Measurements from ENCODE around the gene RHBDL2. TPM values are rescaled to one million over a fixed set of nuclear protein-coding genes. Genes with fewer than 3 reads are reported as not detected.
A peak's percentile ranks its signal among the peaks of the same experiment; 100 is the strongest.
"Not testable (repeated sequence)": the region's sequence is repeated elsewhere in the genome, so short reads cannot be mapped to it uniquely, and the experiment has no call there.

RHBDL2 gene
- total RNA-seq, 2 experiments from 2014 or later: not detected

GRCh38 chr1:38989979-38990378 is 48.3 kb upstream of the RHBDL2 start:
- peak overlapping the region; percentile 81 for H3K27ac Mint-ChIP-seq
- H3K9me3 Mint-ChIP-seq: no peaks in the 10 kb centered on the region
- no peak for TF ChIP-seq CTCF (IDR thresholded peaks at IDR 0.05)
- peaks cover 33% of the 10 kb centered on the region for H3K36me3 Mint-ChIP-seq (ENCODE audit: low read depth)
- Histone ChIP-seq H3K9me3 (ENCODE audit: control insufficient read depth in 1 of 2, insufficient read depth in 1 of 2, low read length in 2 of 2) (no peaks in the 10 kb centered on the region), H3K4me3 (ENCODE audit: low read length) (no peak overlapping the region), H3K27ac (ENCODE audit: low read depth in 1 of 2, low read length in 2 of 2) (peak overlapping the region in 1 of 2 donors; percentile 89), H3K27me3 (ENCODE audit: control insufficient read depth in 1 of 2, insufficient read depth in 2 of 2, low read length in 2 of 2) (no peaks in the 10 kb centered on the region), H3K36me3 (ENCODE audit: insufficient read depth, low read length) (peaks cover 4% of the 10 kb centered on the region), H3K4me1 (ENCODE audit: insufficient read depth, low read length) (peaks cover 27% of the 10 kb centered on the region)
- intact Hi-C loops (cut with DNase I, micrococcal nuclease): loop anchor here (2.0 to 10.0 kb wide), 5 partner anchors 13 to 585 kb away; partner anchors contain the start of genes MYCBP (in 2 of the 2), NDUFS5 (in 1 of the 2) and PABPC4 (in 1 of the 2)
- peak overlapping the region; percentile 88 for H3K4me3 Mint-ChIP-seq
- no peak for DNase-seq
- peaks cover 33% of the 10 kb centered on the region for H3K4me1 Mint-ChIP-seq (ENCODE audit: low read depth)
- H3K27me3 Mint-ChIP-seq: no peaks in the 10 kb centered on the region
- no peak for ATAC-seq (ENCODE audit: poor library complexity)
- ChIA-PET CTCF (no interaction called here), POLR2A (interaction anchor here (1.0 to 4.1 kb wide), 3 partner anchors 13 to 133 kb away, joined by 3 to 30 read pairs (median 7); partner anchors contain the start of gene NDUFS5)

- H3K36me3 ChIP-seq (ENCODE audit: insufficient read depth, low read length); H3K36me3 Mint-ChIP-seq (ENCODE audit: low read depth); POLR2A ChIA-PET; CTCF ChIA-PET; H3K27ac ChIP-seq (ENCODE audit: low read depth in 1 of 2, low read length in 2 of 2); H3K4me3 ChIP-seq (ENCODE audit: low read length); H3K27me3 ChIP-seq (ENCODE audit: control insufficient read depth in 1 of 2, insufficient read depth in 2 of 2, low read length in 2 of 2); DNase-seq; ATAC-seq (ENCODE audit: poor library complexity); H3K4me3 Mint-ChIP-seq; H3K27ac Mint-ChIP-seq; H3K27me3 Mint-ChIP-seq; H3K9me3 Mint-ChIP-seq: not testable (repeated sequence)
- peaks cover 22% of the 10 kb centered on the region for H3K4me1 ChIP-seq (ENCODE audit: insufficient read depth, low read length)
- peaks cover 17% of the 10 kb centered on the region for H3K4me1 Mint-ChIP-seq (ENCODE audit: low read depth)
- peaks cover 9 to 13% of the 10 kb centered on the region in 2 experiments for H3K9me3 ChIP-seq (ENCODE audit: control insufficient read depth in 1 of 2, insufficient read depth in 1 of 2, low read length in 2 of 2)
- intact Hi-C loops (cut with DNase I, micrococcal nuclease): loop anchor here (1.0 to 10.0 kb wide), 2 partner anchors 21 to 45 kb away; partner anchors contain the start of gene NDUFS5 (in 1 of the 2)
Measured at GRCh38 chr1:38979380-38979779, 37.8 kb upstream of the RHBDL2 start.

GRCh38 chr1:38978245-38978542 is 36.6 kb upstream of the RHBDL2 start:
- peak in 3 of 14 experiments; percentile 13 to 39 (median 38) for DNase-seq
- H3K36me3 Mint-ChIP-seq (ENCODE audit: low read depth); H3K9me3 Mint-ChIP-seq; H3K36me3 ChIP-seq (ENCODE audit: insufficient read depth, low read length); H3K27ac ChIP-seq (ENCODE audit: low read depth in 1 of 2, low read length in 2 of 2); H3K27me3 ChIP-seq (ENCODE audit: control insufficient read depth in 1 of 2, insufficient read depth in 2 of 2, low read length in 2 of 2); H3K4me3 ChIP-seq (ENCODE audit: low read length); ATAC-seq (ENCODE audit: poor library complexity); H3K27me3 Mint-ChIP-seq: not testable (repeated sequence)
- Mint-ChIP-seq H3K4me3 (peak overlapping the region; percentile 86), H3K4me1 (ENCODE audit: low read depth) (peaks cover 17% of the 10 kb centered on the region), H3K27ac (peak overlapping the region; percentile 93)
- peaks cover 22% of the 10 kb centered on the region for H3K4me1 ChIP-seq (ENCODE audit: insufficient read depth, low read length)
- peaks cover 9 to 13% of the 10 kb centered on the region in 2 experiments for H3K9me3 ChIP-seq (ENCODE audit: control insufficient read depth in 1 of 2, insufficient read depth in 1 of 2, low read length in 2 of 2)
- intact Hi-C loops (cut with DNase I, micrococcal nuclease): loop anchor here in 1 of 2 experiments (10.0 kb wide), 1 partner anchor 47 kb away; the partner anchor contains the start of gene NDUFS5
- ChIA-PET CTCF (interaction anchor here (1.2 to 2.1 kb wide), 3 partner anchors 14 to 48 kb away, joined by 3 to 10 read pairs (median 5); partner anchors contain the start of gene NDUFS5), POLR2A (interaction anchor here (0.6 to 2.9 kb wide), 10 partner anchors 10 to 1288 kb away, joined by 3 to 31 read pairs (median 4); partner anchors contain the start of genes AKIRIN1, MYCBP, NDUFS5 and RRAGC)

GRCh38 chr1:38977399-38978244 is 36.0 kb upstream of the RHBDL2 start:
- peaks cover 22% of the 10 kb centered on the region for H3K4me1 Mint-ChIP-seq (ENCODE audit: low read depth)
- Histone ChIP-seq H3K4me1 (ENCODE audit: insufficient read depth, low read length) (peaks cover 22% of the 10 kb centered on the region), H3K9me3 (ENCODE audit: control insufficient read depth in 1 of 2, insufficient read depth in 1 of 2, low read length in 2 of 2) (peaks cover 9 to 13% of the 10 kb centered on the region in 2 experiments), H3K27ac (ENCODE audit: low read depth in 1 of 2, low read length in 2 of 2) (peak overlapping the region in 1 of 2 donors; percentile 29), H3K4me3 (ENCODE audit: low read length) (peak overlapping the region; percentile 10)
- H3K9me3 Mint-ChIP-seq; H3K36me3 Mint-ChIP-seq (ENCODE audit: low read depth); H3K27me3 ChIP-seq (ENCODE audit: control insufficient read depth in 1 of 2, insufficient read depth in 2 of 2, low read length in 2 of 2); H3K27me3 Mint-ChIP-seq; H3K36me3 ChIP-seq (ENCODE audit: insufficient read depth, low read length): not testable (repeated sequence)
- ChIA-PET POLR2A (interaction anchor here (0.6 to 2.9 kb wide), 12 partner anchors 10 to 1287 kb away, joined by 3 to 31 read pairs (median 4); partner anchors contain the start of genes AKIRIN1, MYCBP, NDUFS5 and RRAGC), CTCF (interaction anchor here (1.2 to 2.1 kb wide), 3 partner anchors 14 to 49 kb away, joined by 3 to 10 read pairs (median 5); partner anchors contain the start of gene NDUFS5)
- intact Hi-C loops (cut with DNase I, micrococcal nuclease): loop anchor here (1.0 to 10.0 kb wide), 3 partner anchors 13 to 47 kb away; partner anchors contain the start of genes AKIRIN1 (in 2 of the 2) and NDUFS5 (in 1 of the 2)
- peak overlapping the region; percentile 86 for H3K4me3 Mint-ChIP-seq
- DNase-seq (peak; percentile 40 to 94 (median 60)), ATAC-seq (ENCODE audit: poor library complexity) (peak; percentile 80)
- H3K27ac Mint-ChIP-seq: peak overlapping the region; percentile 93

Data from CD4-positive, alpha-beta T cell (primary cell).